Activated CD4-positive, alpha-beta T cell treated with anti-CD3 and anti-CD28 coated beads, Interleukin-2, amount 50 U/mL, for 48 hours (primary cell): ENCODE measurements around the gene CELF4.

ENCODE experiments used
- DNase-seq, 2 experiments: peaks; one replicate each; pipeline ENCODE4 v3.0.0-alpha.2; 2020

The CELF4 gene

DNA sequence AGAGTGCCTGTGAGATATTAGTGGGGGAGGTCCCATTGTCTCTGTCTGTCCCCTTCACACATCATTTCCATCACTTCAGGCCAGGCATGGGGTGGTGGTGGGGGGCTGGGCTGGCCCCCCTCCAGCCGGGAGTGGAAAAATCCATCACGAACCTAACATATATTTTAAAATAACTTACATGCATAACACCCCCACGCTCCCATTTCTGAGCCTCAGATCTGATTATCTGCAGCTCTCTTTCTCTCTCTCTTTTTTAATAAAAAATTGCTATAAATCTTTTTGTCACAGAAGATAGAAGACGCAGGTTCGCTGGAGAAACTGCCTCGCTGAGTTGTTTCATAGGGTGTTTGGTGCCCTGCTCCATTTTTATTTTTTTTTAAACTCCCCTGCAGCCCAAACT lies 159.8 kb downstream of the CELF4 start:
- DNase-seq = no peak

DNA sequence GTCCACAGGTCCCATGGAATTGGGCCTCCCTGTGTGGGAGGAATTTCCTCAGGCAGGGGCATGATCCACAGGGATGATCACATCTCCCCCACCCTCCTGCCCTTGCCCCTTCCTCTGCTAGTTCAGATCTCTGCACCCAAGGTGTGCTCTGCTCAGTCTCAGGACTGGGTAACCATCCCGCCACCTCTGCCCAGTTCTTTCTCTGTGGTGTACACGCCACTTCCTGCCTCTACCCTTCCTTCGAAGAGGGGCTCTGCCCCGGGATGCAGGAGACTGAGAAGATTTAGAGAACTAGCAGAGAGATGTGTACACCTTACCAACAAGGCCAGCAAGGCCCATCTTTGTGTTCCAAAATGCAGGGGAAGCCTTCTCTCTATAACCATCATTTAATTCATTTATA lies 160.4 kb downstream of the CELF4 start:
- DNase-seq = no peak

DNA sequence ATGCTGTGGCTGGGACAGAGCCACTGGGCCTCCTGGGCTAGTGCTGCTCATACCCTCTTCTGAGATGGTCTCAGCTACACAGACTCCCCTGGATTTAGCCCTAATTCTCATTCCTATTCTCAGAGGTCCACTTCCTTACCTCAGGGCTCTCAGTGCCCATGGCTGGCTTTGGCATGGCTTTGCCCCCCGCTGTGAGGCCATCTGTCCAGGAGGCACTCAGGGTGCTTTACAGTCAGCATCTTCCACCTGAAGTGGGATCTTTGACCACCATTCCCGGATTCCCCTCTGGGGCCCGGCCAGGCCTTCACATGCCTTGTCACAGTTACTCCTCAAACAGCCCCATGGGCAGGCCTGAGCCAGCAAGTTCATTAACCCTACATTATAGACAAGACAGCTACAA lies 161.8 kb downstream of the CELF4 start:
- no peak for DNase-seq

DNA sequence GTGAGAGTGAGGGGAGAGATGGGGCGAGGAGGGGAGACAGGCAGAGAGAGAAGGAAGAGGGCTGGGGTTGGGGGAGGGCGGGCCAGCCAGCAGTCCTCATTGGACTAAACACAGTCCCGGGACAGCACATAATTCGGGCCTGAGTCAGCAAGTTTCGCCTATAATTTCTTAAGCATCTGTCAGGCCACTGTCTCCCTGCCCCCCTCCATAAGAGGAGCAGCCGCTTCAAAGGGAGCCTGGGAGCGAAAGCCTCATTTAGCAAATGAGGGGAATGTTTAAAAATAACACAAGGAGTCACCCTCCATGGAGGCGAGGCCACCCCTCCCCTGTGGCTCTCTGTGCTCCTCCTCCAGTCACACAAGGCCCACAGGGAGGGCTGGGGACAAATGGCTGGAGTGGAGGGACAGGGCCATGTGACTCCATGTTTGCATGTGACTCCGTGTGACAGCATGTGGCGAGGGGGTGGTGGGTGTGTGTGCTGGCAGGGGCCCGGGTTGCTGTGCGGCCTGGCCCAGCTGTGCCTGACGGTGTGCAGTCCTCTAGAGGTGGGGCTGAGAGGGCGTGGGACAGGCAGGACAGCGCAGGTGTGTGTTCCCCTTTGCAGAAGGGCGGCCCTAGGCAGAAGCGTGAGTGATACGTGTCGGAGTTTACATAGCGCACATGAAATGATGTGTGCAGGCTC lies 162.4 kb downstream of the CELF4 start:
- DNase-seq = no peak

DNA sequence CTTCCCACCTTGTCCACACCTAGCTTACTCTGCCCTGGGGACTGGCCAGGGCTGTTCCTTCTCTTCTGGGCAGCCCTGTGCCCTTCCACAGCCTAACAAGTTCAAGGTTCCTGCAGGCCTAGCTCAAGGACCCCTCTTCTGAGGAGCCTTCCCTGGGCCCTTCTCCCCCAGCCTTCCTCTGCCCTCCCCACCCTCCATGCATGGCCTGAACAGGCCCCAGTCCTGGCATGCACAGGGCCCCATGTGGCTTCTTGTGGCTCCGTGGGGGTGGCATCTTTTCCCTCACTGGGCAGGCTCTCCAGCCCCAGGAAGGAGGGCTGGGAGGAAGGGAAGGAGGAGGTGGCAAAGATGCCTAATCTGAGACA lies 162.9 kb downstream of the CELF4 start:
- no peak for DNase-seq

DNA sequence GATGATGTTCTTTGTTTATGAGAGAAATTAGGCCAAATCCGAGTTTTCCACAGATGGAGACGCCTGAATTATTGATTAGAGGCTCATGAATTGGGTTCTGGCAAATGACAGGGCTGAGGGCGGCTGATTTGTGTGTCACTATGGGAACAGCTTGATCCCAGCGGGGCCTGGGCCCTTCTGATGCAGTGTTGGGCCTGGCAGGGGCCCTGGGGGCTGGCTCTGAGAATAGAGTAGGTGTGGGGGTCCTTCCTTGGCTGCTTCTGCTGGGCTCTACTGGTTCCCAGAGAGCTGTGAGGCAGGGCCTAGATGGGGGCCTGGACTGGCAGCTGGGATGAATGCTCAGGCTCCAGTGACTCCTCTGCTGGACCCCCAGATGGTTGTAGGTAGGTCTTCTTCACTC lies 164.8 kb downstream of the CELF4 start:
- no peak for DNase-seq

DNA sequence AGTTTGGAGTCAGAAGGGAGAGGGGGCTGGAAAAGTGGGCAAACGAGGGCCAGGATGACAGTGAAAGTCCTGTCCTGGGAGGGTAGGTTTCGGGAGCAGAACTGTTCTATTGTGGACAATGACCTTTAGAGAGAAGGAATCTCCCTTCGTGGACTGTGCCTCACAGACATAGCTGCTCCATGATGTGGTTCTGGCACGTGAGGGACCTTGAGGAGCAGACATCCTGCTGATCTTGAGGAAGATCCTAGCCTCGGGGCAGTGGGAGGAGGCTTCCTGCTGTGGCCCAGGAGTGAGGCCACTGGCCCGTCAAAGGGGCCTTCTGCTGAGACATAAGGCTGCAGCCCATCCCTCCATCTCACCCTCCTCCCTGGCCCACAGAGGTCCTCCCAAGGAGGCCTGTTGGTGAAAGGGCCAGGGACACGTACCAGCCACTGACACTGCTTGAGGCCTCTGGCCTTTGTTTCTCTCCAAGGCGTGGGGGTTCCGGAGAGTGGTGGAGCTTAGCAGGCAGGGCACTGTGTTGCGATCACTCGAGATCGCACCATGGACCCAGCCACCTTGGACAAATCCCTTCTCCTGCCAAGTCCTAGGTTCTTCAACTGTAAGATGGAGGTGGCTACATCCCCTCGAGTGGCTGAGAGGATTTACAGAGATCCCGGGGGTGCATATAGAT lies 167.2 kb downstream of the CELF4 start:
- no peak for DNase-seq

DNA sequence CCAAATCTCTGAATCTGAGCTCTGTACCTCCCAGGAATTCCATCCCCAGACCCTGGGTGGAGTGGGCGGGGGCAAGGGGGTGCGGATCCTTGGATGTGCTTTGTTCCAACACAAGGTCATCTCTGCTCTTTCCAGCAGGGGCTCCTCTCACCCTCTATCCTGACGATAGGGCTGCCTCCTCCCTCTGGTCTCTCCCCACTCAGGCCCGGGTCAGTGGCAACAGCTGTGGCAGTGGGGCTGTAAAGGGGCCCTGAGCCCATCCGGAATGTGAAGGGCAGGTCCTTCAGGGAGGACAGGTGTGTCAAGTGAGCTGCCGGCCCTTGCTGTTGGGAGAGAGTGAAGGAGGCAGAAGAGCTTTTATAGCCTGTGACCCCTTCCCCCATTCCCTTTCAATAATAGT lies 167.8 kb downstream of the CELF4 start:
- DNase-seq = no peak

DNA sequence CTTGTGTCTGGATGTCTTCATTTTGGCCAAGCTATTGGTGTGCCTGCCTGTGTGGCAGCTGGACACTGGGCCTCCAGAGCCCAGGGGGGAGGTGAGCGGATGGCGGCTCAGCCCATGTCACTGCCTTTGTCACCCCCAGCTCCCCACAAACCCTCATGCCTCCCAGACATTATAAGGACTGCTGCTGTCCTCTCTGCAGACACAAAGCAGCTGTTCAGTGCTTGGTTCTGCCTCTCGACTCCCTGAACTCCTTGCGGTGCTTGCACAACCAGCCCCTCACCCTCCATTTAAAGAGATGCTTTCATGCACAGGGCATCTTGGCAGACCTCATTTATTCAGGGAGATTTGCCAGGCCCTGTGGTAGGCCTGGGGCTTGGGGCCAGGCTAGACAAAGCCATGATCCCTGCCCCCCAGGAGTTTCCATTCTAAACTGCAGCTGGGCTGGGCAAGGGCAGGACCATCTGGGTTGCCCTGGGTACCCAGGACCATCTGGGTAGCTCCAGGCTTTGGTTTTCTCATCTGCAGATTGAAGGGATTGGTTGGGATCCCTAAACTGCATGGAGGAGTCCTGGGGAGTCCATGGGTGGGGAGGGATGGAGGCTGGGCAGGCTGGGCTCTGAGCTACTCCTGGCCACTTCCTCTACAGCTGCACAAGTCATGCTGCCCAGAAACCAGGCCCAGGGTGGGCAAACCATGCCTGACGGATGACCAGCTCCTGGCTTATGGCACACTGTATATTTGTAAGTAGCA lies 168.5 kb downstream of the CELF4 start:
- no peak for DNase-seq

DNA sequence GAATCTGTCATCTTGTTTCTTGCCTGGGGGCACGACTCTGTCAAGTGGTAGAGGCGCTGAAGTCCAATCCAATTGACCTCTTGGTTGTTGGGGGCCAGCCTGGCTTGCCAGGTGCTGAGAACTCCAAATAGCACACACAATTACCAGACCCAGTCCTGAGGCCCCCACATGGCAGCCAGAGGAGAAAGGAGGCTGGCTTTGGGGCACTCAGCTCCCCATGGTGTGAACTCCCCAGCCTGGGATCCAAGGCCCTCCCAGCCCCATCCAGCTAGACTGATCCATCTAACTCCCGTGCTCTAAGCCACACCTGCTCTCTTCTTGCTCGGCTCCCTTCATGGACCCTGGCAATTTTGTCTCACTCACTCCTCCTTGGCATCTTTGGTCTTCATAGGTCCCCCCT lies 170.0 kb downstream of the CELF4 start:
- no peak for DNase-seq

DNA sequence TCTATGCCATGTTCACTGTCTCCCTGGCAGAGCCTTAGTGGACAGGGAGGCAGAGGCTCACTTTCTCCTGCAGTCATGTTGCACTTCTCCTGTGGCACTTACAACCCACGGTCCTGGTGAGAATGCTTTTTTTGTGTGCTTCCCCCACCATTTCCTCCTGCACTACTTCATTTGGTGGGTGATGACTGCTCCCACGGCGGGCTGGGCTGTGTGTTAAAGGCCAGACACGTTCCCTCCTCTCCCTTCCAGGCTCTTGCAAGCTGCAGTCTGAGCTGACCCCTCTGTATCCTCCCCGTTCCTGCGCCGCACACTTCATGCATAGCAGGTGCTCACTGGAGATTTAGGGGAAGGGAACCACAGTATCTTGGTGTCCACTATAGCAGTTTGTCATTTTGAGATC lies 170.5 kb downstream of the CELF4 start:
- DNase-seq = no peak

DNA sequence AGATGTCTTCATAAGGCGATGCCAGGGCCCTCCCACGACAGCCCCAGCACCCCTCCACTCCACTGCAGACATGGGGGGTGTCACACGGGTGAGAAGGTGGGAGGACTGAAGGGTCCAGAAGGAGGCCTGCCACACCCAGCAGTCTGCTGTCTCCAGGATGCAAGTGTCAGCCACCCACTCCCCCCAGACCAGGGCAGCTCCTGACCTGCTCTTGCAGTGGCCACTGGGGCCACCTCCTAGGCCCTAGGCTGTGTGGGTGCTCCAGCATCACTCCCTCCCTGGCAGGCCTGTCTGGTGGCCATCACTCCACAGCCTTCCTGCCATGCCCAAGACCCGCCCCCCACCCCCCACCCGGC lies 171.0 kb downstream of the CELF4 start:
- DNase-seq = no peak

DNA sequence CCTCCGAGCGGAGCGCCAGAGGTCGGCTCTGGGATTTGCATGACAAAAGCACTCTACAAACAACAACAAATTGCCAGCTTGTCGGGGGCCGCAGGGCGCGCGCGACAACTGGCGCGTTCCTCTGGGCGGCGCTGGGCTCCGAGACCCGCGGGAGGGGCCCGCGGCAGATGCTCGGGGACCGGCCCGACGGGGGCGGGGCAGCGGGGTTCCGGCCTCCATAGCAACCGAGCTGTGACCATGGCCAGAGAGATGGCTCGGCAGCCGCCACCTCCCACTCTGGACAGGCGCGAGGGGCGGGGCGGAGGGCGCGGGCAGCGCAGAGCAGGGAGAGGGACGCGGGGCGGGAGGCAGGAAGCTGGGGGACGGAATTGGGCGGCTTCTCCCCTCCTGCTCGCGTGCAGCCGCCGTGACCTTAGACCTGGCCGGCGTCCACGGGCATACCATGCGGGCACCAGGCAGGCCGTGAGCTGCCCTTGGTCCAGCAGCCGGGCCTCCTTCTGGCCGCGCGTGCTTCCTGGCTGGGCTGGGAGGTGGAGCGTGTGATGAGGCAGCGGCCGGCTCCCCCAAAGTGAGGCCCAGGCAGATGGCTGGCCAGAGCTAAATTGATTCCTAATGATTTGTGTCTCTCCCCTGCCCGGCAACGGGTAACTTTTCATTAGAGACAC lies 171.5 kb downstream of the CELF4 start:
- no peak for DNase-seq

DNA sequence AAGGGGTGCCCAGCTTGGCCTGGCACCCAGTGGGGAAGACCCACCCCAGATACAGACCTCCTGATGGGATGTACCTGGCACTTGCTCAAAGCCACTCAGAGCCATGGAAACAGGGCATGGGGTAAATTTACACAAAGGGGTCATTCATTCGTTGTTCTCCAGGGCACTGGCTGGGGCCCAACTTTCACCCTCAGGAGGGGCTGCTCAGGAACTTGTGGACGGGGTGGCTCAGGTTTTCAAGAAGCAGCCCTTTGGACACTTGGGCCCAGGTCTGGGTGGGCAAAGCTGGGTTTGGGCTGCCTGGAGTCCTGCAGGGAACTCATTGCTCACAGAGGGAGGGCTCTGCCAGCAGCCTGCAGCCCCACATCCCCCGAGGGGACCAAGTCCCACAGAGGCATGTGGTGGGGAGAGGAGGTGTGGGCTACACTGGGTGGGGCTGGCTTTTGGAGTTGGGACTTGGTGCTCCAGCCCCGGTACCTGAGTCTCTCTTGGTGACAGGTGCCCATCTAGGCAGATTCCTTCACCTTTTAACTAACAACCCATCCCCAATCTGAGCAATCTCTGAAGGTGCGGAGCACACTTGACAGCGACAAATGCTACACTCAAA lies 172.3 kb downstream of the CELF4 start:
- DNase-seq = no peak

DNA sequence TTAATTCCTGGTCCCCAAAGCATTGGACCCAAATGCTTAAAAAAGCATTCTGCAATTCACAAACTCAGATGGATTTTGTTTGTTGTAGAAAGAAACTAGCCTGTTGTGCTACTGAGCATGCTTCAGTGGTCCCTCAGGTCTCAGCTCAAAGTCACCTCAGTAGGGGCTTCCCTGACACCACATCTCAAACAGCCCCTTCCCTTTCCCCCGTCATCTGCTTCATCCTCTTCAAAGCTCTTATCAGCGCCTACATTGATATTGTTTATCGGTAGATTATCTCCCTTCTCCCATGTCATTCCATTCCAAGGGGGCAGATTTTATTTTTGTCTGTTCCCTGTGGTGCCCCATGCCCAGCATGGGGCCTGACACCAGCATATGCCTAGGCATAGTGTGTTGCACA lies 172.9 kb downstream of the CELF4 start:
- no peak for DNase-seq

DNA sequence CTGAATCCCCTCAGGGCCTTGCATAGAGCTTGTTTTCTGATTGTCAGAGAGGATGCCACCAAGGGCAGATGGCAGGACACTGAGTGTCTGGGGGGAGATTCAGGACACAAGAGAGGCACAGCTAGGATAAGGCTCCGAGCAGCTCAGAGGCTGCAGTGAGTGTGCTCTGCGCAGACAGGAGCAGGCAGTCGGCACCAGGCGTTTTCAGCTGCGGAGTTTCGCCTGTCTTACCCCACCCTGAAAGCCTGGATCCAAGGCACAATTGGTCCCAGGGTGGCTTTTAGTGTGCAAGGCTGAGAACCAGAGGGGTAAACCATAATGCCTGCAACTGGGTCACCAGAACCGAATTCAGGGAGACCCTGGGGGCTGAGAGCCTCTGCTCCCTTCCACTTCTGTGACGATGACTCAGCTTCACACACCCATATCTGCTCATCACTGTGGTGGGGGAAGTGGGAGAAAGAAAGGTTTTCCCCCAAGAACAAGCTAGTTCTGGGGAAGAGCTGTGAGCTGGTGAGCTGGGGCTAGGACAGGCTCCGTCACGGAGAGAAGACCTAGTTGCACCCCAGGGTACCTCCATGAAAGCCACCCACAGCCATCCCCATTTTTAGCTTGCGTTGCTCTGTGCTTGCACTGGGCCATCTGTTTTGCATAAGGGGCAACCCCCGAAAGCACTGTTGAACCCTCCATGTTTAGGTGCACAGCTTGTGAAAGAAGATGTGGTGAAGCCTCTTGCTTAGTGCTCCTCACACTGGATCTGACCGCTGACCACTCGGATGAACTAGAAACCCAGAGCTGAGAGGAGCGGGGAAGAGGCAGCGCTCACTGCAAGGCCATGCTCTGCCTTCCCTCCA lies 173.7 kb downstream of the CELF4 start:
- DNase-seq = no peak

DNA sequence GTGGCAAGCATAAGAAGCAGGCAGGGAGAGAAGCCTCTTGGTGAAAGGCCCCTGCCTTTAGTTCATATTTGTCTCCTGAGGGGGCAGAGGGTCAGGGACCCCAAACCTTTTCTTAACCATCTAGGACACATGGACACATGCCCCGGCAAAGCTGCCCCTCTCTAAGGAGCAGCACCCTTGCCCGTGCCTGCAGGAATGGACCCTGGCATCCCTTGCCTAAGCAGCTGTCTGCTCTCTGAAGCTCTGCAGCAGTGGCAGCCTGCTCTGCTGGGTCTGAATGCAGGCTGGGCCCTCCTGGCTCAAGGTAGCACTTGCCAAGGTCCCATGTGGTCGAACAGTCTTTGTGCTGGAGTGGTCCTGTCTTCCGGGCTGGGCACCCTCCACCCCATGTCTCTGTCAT lies 174.4 kb downstream of the CELF4 start:
- no peak for DNase-seq

DNA sequence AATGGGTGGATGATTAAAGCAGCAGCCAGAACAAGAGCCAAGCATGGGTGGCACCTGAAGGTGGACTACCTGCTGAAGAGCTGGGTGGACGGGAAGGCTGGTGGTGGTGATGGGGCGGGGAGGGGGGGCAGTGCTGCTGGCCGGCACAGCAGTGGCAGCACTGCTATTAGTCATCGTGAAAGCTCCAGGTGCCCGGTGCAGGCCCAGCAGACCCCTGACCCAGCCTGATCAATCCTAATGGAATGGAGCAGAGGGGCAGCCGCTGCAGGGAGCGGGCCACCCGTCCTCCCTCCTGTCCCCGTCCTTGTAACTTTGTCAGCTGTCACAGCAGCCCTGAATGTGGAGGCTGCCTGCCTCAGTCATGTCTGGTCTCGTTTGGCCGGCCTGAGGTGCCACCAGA lies 174.9 kb downstream of the CELF4 start:
- DNase-seq = no peak

DNA sequence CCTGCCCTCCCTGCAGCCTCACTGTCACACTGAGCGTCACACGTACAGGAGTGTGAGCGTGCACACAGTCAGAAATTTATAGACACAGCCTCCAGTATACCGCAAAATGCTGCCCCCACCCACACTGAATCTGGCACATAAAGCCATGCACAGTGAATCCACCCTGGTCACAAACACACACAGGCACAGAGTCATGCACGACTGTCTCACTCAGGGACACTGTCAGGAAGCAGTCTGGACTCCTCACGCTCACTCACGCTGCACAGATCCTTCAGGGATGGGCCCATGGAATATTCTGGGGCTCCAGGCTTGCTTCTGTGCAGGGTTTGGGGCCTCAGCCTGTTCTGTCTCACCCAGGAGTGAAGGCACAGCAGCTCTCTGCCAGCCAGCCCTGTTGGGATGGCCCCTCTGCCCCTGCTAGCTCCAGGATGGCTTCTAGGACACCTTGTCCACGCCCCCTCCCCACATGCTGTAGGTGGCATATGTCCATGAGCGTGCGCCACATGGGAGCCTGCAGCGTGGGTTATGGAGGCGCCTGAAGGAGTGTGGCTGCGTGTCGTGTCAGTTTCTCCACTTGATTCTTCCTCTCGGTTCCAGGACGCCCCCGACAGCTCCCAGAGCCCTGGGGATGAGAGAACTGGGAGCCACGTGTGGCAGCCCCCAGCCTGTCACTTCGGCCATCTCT lies 175.8 kb downstream of the CELF4 start:
- no peak for DNase-seq

DNA sequence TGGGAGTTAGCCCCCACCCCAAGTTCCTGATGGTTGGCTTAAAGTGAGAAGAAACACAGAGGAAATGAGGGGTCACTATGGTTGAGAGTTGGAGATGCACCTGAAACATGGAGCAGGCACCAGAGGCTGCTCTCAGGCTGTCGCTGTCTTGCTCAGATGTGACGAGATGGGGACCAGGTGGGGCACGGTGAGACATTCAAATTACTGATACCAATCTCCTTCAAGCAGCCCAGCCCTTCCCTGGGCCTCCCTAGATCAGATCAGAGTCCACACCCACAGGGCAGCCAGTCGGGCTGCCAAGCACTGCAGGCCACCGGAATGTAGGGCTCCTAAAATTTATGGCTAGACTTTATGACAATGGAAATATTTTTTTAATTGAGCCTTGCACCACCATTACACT lies 176.6 kb downstream of the CELF4 start:
- no peak for DNase-seq

DNA sequence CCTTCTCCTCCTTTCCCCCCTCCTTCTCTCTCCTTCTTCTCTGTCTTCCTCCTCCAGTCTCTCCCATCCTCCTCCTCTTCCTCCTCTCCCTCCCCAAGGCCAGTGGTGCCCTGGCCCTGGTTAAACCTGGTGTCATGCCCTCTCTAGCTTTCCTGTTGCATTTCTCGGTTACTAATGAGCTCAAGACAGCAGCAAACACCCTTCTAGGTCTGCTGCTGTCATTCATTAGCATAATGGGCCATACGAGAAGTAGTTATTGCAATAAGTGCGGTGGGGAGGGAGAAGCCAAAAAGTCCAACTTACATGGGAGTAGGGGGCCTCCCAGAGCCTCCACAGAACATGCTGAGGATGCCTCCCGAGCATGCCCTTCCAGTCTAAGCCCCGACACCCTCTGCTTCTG lies 177.2 kb downstream of the CELF4 start:
- no peak for DNase-seq
